Hepatocyte (in vitro differentiated cells): ENCODE data around the gene SPHK1.

Source experiments
- EZH2 ChIP-seq: fragments of 200-600 bp; sonication (generic); IDR thresholded peaks from 2 replicates; pipeline ENCODE4 v1.6.1; 2016; ENCODE audit warnings: antibody characterized with exemption, mild to moderate bottlenecking, borderline replicate concordance
- TF ChIP-seq, protein P1 (sequence below): fragments of 200-600 bp; sonication (generic); IDR thresholded peaks from 2 replicates; pipeline ENCODE4 v1.5.1; 2016; ENCODE audit warnings: antibody characterized with exemption, mild to moderate bottlenecking; ENCODE audit not compliant: poor library complexity

DNA sequence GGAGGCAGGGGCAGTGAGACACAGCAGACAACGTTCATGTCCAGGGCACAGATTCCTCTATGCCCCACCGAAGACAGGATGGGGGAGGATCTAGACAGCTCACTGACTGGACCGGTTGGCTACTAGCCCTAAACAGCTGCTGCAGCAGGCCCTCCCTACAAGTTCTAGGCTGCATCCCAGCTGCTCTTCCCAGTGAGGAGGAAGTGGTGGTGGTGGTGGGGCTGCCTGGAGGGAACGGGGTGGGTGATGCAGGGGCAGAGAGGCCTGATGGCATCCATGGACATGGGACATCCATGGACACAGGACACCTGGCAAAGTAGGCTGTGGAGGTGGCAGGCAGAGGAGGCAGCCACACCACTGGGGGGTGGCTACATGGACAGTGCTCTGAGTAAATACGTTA, 18.3 kb downstream of the SPHK1 start:
- TF ChIP-seq, protein P1, sequence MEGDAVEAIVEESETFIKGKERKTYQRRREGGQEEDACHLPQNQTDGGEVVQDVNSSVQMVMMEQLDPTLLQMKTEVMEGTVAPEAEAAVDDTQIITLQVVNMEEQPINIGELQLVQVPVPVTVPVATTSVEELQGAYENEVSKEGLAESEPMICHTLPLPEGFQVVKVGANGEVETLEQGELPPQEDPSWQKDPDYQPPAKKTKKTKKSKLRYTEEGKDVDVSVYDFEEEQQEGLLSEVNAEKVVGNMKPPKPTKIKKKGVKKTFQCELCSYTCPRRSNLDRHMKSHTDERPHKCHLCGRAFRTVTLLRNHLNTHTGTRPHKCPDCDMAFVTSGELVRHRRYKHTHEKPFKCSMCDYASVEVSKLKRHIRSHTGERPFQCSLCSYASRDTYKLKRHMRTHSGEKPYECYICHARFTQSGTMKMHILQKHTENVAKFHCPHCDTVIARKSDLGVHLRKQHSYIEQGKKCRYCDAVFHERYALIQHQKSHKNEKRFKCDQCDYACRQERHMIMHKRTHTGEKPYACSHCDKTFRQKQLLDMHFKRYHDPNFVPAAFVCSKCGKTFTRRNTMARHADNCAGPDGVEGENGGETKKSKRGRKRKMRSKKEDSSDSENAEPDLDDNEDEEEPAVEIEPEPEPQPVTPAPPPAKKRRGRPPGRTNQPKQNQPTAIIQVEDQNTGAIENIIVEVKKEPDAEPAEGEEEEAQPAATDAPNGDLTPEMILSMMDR = no peak
- no peak for TF ChIP-seq EZH2
